HG03575 (cell line): ENCODE data around the gene SLC16A10.
"Not testable (repeated sequence)": the region's sequence is repeated elsewhere in the genome, so short reads cannot be mapped to it uniquely, and the experiment has no call there.

Experiments used
- ATAC-seq: cut with Tn5 transposase; IDR thresholded peaks from one replicate; pipeline ENCODE4 v1.9.1; 2021; ENCODE audit not compliant: unreplicated experiment, insufficient number of reproducible peaks, low FRiP score; ENCODE audit errors: extremely low read depth

SLC16A10 gene

DNA sequence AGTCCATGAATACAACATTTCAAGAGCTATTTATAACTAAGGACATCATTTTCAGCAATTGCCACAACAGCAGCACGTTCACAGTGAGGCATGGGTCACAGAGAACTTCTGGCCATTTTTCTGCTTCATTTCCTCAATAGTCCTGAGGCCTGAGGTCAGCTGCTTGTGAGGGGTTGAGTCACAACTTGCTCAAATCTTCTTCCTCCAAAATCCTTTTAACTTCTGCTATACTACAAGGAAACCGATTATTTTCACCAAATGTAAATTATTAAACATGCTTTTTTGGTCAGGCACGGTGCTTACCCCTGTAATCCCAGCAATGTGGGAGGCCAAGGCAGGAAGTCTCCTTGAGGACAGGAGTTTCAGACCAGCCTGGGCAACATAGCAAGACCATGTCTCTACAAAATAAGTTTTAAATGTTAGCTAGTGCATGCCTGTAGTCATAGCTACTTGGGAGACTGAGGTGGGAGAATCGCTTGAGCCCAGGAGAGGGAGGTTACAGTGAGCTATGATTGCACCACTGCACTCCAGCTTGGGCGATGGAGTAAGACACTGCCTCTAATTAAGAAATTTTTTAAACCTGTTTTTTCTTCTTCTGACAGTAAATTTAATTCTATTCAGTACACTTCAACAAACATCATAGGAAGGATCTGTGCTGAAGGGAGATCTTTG is 11.1 kb upstream of the SLC16A10 start:
- no peak for ATAC-seq

DNA sequence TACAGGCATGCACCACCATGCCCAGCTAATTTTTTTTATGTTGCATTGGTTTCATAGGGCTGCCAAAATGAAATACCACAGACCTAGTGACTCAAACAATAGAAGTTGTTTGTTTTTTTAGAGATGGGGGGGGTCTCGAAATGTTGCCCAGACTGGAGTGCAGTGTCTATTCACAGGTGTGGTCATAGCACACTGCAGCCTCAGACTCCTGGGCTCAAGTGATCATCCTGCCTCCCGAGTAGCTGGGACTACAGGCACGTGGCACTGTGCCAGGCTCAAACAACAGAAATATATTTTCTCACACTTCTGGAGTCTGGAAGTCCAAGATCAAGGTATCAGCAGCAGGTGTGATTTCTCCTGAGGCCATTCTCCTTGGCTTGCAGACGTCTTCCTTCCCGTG is 6.6 kb upstream of the SLC16A10 start:
- no peak for ATAC-seq

DNA sequence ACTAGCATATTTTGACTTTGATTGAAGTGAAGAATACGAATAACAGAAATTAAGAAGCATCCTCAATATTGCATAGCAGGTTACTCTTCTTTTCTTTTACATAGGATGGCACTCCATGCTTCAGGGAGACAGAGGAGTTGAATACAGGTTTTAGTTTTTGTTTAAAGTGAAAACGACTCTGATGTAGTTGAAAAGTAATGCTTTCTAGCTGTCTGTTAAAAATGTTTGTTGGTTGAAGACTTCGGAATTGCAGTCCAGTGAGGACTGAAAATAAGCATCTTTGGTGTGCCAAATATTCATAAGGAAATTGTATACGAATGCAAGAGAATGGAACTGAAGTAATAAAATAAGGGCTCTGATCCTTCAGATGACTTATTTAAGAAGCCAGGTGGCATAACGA is 618 bp upstream of the SLC16A10 start:
- ATAC-seq = no peak

DNA sequence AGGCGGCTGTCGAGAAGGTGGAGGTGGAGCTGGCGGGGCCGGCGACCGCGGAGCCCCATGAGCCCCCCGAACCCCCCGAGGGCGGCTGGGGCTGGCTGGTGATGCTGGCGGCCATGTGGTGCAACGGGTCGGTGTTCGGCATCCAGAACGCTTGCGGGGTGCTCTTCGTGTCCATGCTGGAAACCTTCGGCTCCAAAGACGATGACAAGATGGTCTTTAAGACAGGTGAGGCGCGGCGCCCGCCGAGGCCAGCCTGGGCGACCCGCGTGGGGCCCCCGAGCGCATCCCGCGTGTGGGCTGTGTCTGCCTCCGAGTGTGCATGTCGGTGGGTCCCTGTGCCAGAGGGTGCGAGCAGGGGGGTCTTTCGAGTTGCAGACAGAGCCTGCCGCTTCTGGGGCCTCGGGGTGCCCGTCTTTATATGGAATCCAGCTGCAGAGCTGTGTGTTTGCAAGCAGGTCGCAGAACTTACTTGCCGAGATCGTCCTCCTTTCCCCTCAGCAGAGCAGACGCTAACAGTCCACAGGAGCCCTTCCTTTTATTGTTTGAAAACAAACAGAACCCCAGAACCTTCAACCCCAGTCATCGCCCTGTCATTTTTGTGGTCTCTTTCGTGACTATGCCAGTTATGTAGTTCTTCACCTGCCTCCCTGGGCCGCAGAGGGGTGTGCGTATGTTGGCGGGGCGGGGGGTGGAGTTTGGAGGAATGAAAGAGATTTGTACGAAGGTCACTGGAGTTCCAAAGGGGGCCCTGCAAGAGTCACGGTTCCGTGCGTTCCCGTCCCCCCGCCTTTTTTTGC is 766 bp downstream of the SLC16A10 start:
- no peak for ATAC-seq

DNA sequence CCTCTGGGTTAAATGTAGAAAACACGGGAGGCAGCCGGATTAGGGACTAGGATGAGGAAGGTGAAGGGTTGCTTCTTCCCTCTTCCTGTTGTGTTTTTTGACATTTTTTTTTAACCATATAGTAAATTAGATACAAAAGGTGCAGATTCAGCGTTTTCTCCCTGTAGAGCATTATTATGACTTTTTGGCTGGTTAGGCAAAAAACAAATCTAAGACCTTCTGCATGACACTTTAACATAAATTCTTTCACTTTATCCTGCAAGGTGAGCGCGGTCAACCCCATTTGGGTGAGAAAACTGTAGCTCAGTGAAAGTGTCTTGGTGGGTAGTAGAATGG is 1.3 kb downstream of the SLC16A10 start:
- no peak for ATAC-seq

DNA sequence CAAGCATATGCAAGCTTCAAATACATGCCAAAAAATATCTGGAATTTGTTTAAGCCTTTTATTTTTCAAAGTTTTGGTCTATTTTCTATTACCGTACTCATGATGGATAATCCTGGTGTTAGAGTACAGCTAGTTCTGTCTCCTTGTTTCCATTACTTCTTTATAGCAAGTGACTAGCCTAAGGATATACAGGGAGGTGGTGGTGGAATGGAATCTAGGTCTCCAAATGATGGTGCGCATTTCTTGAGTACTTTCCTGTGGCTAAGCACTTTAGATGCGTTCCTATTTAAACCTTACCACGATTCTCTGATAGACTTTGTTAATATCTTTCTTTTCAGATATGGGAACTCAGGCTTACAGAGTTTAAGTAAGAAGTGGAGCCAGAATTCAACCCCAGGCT is 3.5 kb downstream of the SLC16A10 start:
- ATAC-seq = no peak

DNA sequence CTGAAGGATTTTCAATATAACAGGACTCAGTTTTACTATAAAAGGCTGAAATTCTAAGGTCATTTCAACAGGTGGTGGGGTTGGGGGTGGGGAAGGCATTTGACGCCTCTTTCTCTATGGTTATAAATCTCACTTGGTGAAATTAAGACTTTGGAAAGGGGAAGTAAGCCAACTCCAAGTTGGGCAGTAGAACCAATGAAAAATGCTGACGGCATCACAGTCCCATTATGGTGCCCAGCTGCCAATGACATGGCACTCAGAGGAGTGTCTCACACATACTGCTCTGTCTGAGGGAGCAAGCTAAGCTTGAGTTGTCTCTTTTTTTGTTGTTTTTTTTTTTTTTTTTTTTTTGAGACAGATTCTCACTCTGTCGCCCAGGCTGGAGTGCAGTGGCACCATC is 4.7 kb downstream of the SLC16A10 start:
- no peak for ATAC-seq

DNA sequence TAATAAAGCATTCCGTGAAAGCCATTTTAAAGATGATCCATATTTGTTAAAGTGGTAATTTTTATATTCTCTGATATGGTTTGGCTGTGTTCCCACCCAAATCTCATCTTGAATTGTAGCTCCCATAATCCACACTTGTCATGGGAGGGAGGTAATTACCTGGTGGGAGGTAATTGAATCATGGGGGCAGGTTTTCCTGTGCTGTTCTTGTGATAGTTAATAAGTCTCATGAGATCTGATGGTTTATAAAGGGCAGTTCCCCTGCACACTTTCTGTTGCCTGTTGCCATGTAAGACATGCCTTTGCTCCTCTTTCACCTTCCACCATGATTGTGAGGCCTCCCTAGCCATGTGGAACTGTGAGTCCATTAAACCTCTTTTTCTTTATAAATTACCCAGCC is 8.2 kb downstream of the SLC16A10 start:
- not testable (repeated sequence) for ATAC-seq

DNA sequence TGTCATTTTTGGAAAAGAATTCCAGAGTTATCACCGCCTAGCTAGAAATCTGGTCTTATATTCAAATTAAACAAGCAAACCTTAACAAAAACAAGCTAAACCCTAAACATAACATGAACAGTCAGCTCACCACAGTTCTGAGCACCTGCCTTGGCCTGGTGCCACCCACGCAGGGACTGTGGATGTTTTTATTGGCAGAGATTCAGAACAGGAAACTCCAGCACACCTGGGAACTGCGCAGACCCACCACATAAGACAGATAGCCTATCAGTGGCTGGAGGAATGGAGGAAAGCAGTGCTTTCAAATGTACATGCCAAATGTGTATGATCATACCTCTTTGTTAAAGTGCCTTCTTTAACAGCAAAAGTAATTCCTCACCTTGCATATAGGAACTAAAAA is 8.9 kb downstream of the SLC16A10 start:
- ATAC-seq = no peak

DNA sequence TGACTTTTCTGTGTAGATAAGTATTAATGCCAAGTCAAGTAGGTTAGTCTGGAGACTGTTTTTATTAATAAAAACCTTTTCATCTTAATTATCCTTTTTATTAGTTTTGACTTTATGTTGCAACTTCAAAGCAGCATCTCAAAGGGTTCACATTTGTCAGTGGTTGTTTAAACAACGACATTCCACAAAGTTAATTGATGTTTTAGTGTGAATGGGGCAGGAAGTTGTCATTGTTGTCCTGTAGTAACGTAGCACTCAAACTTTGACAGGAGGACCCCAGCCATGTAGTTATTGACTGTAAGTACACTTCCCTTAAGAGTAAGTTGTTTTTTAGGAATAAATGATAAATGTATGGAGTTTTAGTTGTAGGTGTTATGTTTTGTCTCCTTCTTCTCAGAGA is 11.3 kb downstream of the SLC16A10 start:
- ATAC-seq = no peak

DNA sequence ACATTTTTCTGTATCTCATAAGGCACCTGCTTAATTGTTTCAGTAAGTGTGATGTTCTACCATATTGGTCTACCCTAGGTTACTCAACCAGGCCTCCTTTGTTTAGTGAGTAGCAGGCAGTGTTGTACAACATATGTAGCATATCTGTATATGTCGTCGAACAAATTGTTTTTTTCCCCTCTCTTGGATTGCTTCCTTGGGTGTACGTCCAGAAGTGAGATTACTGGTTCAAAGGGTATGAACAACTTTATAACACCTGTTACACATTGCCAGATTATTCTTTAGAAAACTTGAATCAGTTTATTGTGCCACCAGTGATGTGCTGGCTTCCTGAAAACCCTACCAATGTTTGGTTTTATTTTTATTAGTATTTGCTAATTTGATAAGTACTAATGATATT is 14.7 kb downstream of the SLC16A10 start:
- ATAC-seq = no peak

DNA sequence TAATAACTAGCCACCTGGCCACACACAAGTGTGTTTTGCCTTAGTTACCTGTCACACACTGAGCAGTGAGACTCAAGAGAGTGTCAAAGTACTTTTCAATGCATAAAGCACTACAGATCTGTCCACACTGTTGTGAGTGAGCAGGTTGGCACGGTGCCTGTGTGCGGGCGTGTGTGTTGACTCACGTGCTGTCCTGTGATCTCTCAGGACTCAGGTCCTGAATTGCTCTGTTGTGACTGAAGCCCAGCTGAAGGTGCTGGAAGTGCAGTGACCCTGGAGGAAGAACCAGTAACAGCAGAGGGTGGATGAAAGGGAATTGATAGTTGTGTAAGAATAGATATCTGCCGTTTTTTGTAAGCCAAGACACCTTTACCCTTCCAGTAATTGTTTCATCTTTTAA is 18.3 kb downstream of the SLC16A10 start:
- no peak for ATAC-seq

DNA sequence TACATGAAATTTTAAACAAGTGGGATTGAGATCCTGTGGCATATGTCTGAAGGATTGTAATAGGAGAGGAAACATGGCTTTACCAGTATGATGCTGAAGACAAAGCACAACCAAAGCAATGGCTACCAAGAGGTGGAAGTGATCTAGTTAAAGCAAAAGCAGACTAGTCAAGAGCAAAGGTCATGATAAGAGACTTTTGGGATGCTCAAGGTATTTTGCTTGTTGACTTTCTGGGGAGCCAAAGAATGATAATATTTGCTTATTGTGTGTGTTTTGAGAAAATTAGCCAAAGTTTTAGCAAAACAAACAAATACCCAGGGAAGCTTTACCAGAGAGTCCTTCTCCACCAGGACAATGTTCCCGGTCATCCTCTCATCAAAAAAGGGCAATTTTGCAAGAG is 20.3 kb downstream of the SLC16A10 start:
- ATAC-seq = no peak

DNA sequence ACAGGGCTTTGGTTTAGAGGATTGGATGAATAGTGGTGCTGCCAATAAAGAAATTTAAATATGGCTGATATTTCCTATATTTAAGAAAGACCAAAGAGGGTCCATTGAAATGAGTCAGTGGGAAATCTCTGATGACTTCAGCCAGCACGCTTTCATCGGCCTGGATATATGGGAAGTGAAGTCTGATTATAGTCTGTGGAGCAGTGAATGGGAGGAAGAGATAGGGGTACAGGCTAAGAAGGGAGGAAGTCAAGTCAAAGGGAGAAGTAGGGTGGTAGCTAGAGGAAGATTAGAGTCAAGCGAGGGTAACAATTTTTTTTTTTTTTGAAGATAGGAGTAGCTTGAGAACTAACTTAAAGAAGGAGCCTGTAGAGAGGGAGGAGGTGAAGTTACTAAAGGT is 22.7 kb downstream of the SLC16A10 start:
- no peak for ATAC-seq

DNA sequence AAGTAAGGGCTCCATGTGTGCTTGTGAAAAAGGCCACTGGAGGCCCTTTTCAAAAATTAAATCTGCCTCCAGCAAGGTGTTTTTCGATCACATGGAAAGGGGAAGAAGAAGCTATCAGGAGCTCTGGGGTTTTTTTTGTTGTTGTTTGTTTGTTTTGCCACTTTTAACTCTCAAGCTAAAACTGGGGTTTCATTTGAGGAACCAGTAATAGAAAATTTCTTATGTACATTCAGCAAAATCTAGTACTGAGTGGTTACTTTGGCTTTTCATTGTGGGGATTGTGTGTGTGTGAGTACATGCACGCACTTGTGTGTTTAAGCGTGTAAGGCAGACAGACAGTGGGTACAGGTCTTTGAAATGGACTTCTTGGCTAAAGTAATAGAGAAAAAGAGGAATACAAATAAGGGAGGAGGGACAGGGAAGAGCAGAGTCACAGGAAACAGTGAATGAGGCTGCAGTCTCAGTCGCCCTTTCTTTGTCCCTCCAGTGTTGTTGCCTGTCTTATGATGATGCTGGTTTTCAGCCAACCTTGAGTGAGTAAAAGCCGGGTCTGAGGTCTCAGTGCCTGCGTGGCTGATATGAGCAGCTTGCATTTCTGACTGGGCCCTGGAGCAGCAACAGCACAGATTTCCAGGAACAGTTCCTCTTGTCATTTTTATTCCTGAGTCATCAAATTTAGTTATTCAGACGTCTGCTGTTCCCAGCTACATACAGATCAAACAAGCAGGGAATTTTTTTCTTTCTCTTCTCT is 26.2 kb downstream of the SLC16A10 start:
- ATAC-seq = no peak

DNA sequence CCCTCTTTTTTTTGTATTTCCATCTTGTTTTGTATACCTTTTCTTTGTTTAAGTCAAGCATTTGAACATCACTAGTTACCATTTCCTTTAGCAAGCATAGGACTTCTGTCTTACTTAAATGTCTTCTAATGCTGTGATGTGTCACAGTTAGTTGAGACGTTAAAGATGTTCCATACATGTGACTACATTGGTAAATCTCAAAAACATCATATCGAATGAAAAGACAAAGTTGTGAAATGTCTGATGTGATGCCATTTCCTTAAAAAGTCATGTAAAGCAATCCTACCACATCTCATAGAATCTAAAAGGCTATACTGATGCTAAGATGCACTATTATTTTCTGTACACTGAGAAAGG is 26.8 kb downstream of the SLC16A10 start:
- no peak for ATAC-seq

DNA sequence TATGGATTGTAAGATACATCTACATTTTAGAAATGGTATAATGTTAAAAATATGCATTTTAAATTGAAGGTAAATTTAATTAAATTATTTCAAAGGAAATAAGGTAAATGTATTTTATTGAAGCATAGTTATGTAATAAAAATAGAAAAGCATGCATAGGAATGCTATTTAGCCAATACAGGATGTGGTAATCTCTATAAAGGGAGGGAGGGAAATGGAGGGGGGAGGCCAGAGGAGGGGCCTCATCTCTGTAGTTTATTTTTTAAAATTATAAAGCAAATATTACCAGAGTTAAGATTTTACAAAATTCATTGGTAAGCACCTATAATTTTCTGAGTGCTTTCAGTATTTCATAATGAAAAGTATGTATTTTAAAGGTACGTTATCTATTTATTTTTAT is 27.2 kb downstream of the SLC16A10 start:
- ATAC-seq = no peak

DNA sequence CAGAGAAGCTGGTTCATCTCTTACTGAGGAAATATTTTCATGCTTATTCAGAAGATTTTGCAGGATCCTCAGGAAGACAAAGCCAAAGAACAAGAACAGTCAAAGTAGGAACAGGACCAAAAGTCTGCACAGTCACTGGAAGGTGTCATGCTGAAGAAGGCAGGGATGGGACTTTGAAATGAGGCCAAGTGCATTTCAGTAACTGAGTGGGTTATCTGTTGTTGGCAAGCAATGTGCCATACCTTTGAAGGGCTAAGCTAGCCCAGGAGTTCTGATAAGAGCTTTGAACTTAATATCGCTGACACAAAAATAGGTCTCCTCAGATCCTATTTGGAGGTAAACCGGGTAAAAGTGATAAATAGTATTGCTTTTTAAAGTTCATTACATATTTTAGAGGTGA is 31.5 kb downstream of the SLC16A10 start:
- no peak for ATAC-seq

DNA sequence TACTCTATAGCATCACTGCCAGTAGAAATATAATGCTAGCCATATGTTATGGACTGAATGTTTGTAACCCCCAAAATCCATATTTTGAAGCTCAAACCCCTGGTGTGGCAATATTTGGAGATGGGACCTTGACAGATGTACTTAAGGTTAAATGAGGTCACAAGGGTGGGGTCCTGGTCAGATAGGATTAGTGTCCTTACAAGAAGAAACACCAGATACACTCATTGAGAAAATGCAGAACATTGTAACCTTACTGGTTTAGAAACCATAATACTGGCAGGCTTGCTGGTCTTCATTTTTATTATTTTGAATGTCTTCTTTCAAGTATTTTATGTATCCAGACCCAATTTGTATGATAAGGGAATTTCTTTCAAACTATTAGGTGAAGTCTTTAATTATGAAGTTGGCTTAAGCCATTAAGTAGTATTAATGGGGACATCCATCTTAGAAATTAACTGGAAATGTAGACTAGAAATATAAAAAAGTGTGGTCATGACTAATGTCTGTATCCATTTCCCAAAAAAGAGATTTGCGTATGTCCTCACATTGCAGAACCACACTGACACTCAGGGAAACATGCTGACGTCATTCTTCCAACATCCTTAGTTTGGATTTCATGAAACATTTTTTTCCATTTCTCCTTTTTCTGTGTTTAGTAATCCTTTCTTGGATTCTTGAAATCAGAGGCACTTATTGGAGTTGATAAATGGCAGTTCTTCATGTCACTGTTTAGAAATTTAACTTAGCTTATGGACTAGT is 32.4 kb downstream of the SLC16A10 start:
- no peak for ATAC-seq
